ENCODE measurements around the gene WDR37. TPM values are rescaled to one million over a fixed set of nuclear protein-coding genes. Genes with fewer than 3 reads are reported as not detected.

The WDR37 gene
- polyA plus RNA-seq, 1 donor (not counting 4 experiments of a cell fraction or from before 2014, with no cell fraction given), result 16.0 TPM

DNA sequence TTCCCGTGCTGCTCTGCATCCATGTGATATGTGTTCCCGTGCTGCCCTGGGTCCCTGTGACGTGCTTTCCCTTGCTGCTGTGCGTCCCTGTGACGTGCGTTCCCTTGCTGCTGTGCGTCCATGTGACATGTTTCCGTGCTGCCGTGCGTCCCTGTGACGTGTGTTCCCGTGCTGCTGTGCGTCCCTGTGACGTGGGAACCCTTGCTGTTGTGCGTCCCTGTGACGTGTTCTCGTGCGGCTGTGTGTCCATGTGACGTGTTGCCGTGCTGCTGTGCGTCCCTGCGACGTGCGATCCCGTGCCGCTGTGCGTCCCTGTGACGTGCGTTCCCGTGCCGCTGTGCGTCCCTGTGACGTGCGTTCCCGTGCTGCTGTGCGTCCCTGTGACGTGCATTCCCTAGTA, 45.8 kb downstream of the WDR37 start:
- Histone ChIP-seq H3K9me3 (ENCODE audit: control insufficient read depth, low read depth, low read length) (no peaks in the 10 kb centered on the region), H3K27me3 (ENCODE audit: control insufficient read depth, extremely low read depth, insufficient read depth, low read length) (no peaks in the 10 kb centered on the region), H3K27ac (ENCODE audit: control insufficient read depth, insufficient read depth, low read length) (no peak overlapping the region), H3K4me2 (ENCODE audit: control insufficient read depth, extremely low read depth, insufficient read depth, low read depth, low read length) (no peak overlapping the region), H3K9ac (ENCODE audit: control insufficient read depth, extremely low read depth, insufficient read depth, low read length) (no peak overlapping the region), H2AFZ (ENCODE audit: control insufficient read depth, low read length) (no peak overlapping the region), H4K20me1 (ENCODE audit: control insufficient read depth, extremely low read depth, insufficient read depth, low read length) (no peaks in the 10 kb centered on the region), H3K4me3 (ENCODE audit: control insufficient read depth in 2 of 3, extremely low read depth in 1 of 3, insufficient read depth in 2 of 3, low read depth in 1 of 3, low read length in 3 of 3) (no peak overlapping the region), H3K4me1 (ENCODE audit: control insufficient read depth, extremely low read depth, insufficient read depth, low read length) (no peaks in the 10 kb centered on the region), H3K36me3 (ENCODE audit: control insufficient read depth in 2 of 2, extremely low read depth in 1 of 2, insufficient read depth in 2 of 2, low read length in 2 of 2) (peaks cover 36 to 44% of the 10 kb centered on the region in 2 experiments), H3K79me2 (ENCODE audit: control insufficient read depth, insufficient read depth, low read length) (peaks cover 24% of the 10 kb centered on the region), H3K9me1 (ENCODE audit: control insufficient read depth, extremely low read depth, insufficient read depth, low read length) (no peaks in the 10 kb centered on the region)
- dilution Hi-C loops (cut with MboI; ENCODE audit: extremely low pct_ligation_motif_present, low sequenced_read_pairs), result no loop called here
- TF ChIP-seq EZH2 (IDR thresholded peaks at IDR 0.05; ENCODE audit: low read length), result no peak
- TF ChIP-seq, protein P1, sequence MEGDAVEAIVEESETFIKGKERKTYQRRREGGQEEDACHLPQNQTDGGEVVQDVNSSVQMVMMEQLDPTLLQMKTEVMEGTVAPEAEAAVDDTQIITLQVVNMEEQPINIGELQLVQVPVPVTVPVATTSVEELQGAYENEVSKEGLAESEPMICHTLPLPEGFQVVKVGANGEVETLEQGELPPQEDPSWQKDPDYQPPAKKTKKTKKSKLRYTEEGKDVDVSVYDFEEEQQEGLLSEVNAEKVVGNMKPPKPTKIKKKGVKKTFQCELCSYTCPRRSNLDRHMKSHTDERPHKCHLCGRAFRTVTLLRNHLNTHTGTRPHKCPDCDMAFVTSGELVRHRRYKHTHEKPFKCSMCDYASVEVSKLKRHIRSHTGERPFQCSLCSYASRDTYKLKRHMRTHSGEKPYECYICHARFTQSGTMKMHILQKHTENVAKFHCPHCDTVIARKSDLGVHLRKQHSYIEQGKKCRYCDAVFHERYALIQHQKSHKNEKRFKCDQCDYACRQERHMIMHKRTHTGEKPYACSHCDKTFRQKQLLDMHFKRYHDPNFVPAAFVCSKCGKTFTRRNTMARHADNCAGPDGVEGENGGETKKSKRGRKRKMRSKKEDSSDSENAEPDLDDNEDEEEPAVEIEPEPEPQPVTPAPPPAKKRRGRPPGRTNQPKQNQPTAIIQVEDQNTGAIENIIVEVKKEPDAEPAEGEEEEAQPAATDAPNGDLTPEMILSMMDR (optimal IDR thresholded peaks at IDR 0.05 in 1 of 3, IDR thresholded peaks at IDR 0.05 in 1 of 3, conservative IDR thresholded peaks at IDR 0.05 in 1 of 3; ENCODE audit: extremely low read depth in 1 of 3, insufficient read depth in 2 of 3, low read length in 3 of 3), result no peak
- FAIRE-seq (no peak), DNase-seq (ENCODE audit: low read depth, low spot score) (no peak)

GRCh38 chr10:1102416-1102815, 46.2 kb downstream of the WDR37 start:
- H3K27ac ChIP-seq (ENCODE audit: control insufficient read depth, insufficient read depth, low read length), result no peak overlapping the region
- no peak overlapping the region for H3K9ac ChIP-seq (ENCODE audit: control insufficient read depth, extremely low read depth, insufficient read depth, low read length)
- H3K27me3 ChIP-seq (ENCODE audit: control insufficient read depth, extremely low read depth, insufficient read depth, low read length), result no peaks in the 10 kb centered on the region
- DNase-seq (ENCODE audit: low read depth, low spot score), result no peak
- no peaks in the 10 kb centered on the region for H3K9me1 ChIP-seq (ENCODE audit: control insufficient read depth, extremely low read depth, insufficient read depth, low read length)
- no peaks in the 10 kb centered on the region for H3K9me3 ChIP-seq (ENCODE audit: control insufficient read depth, low read depth, low read length)
- dilution Hi-C loops (cut with MboI; ENCODE audit: extremely low pct_ligation_motif_present, low sequenced_read_pairs), result no loop called here
- no peak overlapping the region for H2AFZ ChIP-seq (ENCODE audit: control insufficient read depth, low read length)
- H3K4me3 ChIP-seq (ENCODE audit: control insufficient read depth in 2 of 3, extremely low read depth in 1 of 3, insufficient read depth in 2 of 3, low read depth in 1 of 3, low read length in 3 of 3), result no peak overlapping the region
- H3K4me1 ChIP-seq (ENCODE audit: control insufficient read depth, extremely low read depth, insufficient read depth, low read length), result no peaks in the 10 kb centered on the region
- TF ChIP-seq, protein P1 (optimal IDR thresholded peaks at IDR 0.05 in 1 of 3, IDR thresholded peaks at IDR 0.05 in 1 of 3, conservative IDR thresholded peaks at IDR 0.05 in 1 of 3; ENCODE audit: extremely low read depth in 1 of 3, insufficient read depth in 2 of 3, low read length in 3 of 3), result no peak
- TF ChIP-seq EZH2 (IDR thresholded peaks at IDR 0.05; ENCODE audit: low read length), result no peak
- peaks cover 41 to 43% of the 10 kb centered on the region in 2 experiments for H3K36me3 ChIP-seq (ENCODE audit: control insufficient read depth in 2 of 2, extremely low read depth in 1 of 2, insufficient read depth in 2 of 2, low read length in 2 of 2)
- no peaks in the 10 kb centered on the region for H4K20me1 ChIP-seq (ENCODE audit: control insufficient read depth, extremely low read depth, insufficient read depth, low read length)
- no peak for FAIRE-seq
- H3K79me2 ChIP-seq (ENCODE audit: control insufficient read depth, insufficient read depth, low read length), result peaks cover 24% of the 10 kb centered on the region
- no peak overlapping the region for H3K4me2 ChIP-seq (ENCODE audit: control insufficient read depth, extremely low read depth, insufficient read depth, low read depth, low read length)
